ENCODE results near the gene KLK13. TPM values are rescaled to one million over a fixed set of nuclear protein-coding genes. Genes with fewer than 3 reads are reported as not detected.

KLK13 gene, protein sequence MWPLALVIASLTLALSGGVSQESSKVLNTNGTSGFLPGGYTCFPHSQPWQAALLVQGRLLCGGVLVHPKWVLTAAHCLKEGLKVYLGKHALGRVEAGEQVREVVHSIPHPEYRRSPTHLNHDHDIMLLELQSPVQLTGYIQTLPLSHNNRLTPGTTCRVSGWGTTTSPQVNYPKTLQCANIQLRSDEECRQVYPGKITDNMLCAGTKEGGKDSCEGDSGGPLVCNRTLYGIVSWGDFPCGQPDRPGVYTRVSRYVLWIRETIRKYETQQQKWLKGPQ
- total RNA-seq: 4.8 TPM

DNA sequence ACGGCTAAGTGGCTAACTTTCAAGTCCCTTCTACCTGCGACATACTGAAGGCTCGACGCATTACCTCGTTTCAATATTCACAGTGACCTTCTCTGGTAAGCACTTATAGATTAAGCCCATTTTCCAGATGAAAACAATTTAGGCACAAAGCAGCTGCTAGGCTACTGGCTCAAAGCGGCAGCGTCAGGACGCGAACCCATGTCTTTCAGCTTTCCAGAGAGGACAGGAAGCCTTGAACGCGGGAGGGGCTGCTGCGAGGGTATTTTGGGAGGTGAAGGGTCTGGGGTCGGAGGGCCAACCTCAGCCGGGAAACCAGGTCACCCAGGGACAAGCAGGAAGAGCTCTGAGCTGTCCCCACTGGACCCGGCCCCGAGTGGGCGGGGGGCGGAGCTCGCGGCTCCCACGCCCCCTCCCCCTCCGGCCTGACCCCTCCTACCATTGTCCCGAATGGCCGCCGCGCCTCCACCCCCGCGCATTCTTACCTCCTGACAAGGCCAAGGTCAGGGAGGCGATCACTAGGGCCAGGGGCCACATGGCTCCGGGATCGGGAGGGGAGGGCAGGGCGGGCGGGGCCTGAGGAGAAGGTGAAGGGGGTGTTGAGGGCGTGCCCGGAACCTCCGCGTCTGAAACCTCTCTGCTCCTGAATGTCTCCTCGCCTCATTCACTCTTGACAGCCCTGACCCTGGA is at the start of gene KLK13:
TSS of gene KLK13 (minus strand) at position 559 of the 687 bp plus-strand sequence. CDS start at position 534, 25 bp downstream.
- DNase-seq: peak; percentile 2

DNA sequence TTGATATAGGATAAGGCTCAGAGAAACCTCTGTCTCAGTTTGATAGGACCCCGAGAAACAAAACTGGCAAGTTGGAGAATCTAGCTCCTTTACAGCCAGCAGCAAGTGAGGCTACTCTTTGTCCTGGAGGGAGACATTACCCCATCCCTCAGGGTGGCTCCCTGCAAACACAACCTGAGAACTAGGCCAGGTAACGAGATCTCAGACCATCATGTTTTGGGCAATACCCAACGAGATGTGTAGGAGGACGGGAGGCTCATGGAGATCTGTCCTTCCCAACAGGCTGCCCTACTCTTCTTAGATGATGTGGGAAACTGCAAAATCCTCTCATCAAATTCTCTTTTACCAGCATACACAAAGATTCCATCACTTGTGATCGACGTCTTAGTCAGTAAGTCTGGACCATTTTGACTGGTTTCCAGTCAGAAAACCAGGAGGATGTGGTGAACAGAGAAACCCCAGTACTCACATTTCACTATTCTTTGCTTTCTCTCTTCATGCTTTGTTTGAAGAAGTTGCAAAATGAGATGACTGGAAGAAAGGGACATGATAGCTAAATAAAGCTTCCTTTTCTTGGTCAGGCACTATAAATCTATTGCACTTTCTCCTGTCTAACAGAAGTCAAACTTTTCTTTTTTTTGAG is 49.3 kb upstream of the KLK13 start:
- no peak for DNase-seq

DNA sequence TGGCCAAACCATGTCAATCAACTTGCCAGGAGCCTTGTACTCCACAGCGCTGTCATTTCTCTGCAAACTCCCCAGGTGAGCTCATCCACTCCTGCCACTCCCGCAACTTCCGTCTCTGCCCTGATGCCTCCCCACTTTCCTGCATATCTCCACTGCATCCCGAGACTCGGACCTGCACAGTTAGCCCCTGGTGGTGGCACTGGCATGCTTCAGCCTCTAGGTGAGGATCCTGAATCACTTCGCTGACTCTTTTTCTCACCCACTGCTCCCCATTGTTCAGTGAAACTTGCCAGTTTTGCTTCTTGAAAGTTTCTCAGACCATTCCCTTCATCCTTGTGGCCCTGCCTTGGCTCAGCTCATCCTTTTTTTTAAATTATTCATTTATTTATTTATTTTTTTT is 46.7 kb upstream of the KLK13 start:
- no peak for DNase-seq

DNA sequence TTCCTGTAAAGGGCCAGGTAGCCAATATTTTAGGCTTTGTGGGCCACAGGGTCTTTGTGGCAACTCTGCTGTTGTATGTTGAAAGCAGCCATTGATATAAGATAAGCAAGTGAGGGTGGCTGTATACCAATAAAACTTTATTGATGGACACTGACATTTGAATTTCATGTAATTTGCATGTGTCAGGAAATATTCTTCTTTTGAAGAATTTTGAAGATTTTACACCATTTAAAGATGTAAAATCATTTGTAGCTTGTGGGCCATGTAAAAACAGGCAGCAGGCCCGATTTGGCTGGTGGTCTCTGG is 45.7 kb upstream of the KLK13 start:
- no peak for DNase-seq

DNA sequence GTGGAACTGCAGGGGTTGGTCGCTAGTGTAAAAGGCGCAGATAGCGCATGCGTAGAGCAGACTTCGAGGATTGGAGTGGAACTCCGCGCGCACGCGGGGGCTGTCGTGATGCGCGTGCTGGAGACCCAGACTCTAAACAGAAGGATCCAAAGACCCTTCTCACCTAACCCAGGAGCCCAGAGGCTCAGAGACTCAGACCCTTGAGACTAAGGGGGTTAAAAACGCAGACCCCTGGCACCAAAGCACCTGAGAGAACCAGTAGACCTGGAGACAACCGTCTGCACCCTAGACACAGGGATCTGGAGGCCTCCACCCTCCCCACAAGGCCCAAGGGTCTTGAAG is 43.9 kb upstream of the KLK13 start:
- DNase-seq: no peak

DNA sequence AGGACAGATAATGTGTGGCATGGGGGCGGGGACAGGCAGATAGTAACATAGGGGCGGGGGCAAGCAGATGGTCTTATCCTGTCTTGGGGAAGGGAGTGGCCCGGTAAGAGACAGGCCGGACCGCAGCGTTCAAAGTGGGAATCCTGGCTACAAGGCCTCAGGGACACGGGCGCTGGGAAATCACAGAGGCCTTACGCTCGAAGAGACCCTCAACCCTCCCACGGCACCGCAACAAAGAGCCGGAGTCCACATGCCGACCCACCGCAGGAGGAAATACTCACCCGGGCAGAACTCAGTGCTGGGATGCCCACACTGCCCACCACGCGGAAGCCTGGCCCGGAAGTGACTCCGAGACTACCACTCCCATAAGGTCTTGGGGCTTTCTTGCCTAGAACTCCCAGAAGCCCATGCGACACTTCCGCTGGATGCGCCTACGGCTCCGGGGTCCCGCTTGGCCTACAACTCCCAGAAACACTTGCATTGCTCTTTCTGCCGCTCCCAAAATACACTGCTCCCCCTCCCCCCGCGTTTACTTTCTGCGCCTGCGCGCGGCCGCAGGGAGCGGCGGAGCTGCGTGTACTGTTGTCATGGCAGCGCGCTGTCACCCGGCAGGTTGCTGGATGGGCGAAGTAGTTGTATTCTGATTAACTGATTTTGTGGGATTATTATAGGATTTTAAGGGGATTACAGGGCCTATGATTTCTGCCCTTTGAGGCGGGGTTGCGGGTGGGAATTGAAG is 43.3 kb upstream of the KLK13 start, which contains the start of gene CTU1:
TSS of gene CTU1 (minus strand) at position 344 of the 739 bp plus-strand sequence. CDS start 3,840 bp downstream, outside the sequence.
- DNase-seq: peak; percentile 99

DNA sequence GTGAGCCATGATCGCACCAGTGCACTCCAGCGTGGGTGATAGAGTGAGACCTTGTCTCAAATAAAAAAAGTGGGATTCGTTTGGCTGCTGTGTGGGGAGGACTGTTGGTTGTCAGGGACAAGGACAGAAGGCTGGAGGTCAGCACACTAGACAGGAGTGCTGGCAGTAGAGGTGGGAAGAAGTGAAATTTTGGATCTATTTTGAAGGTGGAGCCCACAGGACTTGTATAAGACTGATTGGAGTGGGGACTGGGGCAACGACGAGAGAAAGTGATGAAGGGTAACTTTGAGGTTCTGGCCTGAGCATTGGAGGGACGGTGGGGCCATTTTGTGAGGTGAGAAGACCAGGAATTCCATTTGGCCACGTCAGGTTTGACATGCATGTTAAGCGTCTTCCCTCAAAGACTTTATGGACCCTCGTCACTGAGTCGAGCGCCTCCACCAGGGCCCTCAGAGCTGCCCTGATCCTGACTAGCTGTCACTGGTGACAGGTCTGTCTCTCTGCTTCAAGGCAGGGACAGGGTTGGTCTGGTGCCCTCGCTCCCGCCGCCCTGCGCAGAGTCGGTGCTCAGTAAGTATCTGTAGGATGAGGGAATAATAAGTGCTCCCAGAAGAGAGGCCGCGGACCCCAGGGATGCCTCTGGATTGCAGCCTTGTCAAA is 42.6 kb upstream of the KLK13 start:
- DNase-seq: no peak

DNA sequence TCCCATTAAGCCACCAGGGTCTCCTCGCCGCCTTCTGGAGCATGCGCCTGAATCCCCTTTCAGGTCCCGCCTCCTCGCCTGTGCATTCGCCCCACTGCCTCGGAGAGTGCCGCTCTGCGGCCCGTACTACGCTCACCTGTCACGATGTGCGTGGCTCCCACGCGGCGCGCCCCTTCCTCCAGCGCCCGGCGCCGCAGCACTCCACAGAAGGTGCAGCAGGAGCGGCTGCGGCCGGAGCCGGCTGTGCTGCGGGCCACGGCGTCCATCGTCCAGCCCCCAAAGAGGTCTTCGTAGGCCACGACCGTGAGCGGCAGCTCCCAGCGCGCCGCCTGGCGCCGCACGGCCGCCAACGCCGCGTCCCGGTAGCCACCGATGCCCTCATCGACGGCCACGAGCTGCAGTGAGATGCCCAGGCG is 39.0 kb upstream of the KLK13 start:
- DNase-seq: no peak

DNA sequence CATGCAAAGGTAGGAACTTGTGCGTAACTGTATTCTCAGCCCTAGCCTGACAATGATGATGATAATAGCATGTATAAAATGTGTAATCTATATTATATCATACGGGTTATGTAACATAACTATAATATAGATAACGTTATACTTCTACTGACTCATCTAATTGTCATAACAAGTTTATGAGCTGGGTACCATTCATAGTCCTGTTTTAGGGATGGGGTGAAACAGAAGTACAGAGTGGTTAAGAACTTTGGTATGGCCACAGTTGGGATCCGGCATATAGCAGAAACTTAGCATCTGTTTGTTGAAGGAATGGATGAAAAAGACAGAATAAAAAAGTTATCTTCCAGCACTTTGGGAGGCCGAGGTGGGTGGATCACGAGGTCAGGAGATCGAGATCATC is 38.1 kb upstream of the KLK13 start:
- DNase-seq: no peak

DNA sequence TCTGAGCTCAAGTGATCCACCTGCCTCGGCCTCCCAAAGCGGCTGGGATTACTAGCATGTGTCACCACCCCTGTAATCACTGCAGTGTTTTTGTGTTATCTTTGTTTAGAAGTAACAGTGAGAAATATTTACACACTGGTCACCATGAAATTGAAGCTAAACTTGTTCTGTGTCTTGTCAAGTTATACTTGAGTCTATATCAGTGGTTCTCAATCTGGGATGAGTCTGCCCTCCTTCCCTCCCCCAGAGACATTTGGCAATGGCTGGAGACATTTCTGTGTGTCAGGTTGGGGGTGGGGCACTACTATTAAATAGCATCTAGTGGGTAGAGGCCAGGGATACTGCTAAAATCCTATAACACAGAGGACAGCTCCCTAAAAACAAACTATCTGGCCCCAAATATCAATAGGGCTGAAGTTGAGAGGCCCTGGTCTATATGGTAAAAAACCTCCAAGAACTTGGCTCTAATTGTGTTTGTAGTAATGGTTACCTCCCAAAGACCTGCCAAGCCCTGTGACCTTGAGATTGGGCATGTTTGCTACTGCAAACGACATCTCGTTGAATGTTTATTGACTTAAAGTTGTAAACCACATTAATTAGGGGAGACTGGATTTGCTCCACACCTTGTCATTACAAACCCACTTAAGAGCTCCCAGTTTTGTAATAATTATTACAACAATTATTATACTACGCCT is 36.4 kb upstream of the KLK13 start:
- no peak for DNase-seq

DNA sequence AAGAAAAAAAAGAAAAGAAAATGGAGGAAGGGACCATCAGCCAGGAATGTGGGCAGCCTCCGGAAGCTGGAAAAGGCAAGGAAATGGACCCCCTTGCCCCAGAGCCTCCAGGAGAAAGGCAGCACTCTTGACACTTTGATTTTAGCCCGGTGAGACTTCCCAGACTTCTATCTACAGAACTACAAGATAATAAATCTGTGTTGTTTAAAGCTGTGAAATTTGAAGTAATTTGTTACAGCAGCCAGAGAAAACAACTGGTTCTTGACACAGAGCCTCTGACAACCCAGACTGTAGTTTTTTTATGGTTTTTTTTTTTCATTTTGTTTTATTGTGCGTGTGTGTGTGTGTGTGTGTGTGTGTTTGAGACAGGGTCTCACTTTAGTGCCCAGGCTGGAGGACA is 35.7 kb upstream of the KLK13 start:
- DNase-seq: no peak

DNA sequence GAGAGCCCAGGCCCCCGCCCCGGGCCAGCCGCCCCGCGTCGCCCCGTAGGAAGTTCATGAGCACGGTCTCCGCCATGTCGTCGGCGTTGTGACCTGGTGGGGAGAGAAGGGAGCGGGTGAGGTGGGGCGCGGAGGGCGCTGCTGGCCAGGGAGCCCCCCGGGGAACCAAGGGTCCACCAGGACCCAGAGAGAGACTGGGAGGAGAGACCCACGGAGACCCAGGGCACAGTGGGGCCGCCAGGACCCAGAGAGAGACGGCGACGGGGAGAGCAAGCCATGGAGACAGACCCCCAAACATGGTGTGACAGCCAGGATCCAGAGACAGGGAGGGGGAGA is 34.1 kb upstream of the KLK13 start:
- DNase-seq: no peak

DNA sequence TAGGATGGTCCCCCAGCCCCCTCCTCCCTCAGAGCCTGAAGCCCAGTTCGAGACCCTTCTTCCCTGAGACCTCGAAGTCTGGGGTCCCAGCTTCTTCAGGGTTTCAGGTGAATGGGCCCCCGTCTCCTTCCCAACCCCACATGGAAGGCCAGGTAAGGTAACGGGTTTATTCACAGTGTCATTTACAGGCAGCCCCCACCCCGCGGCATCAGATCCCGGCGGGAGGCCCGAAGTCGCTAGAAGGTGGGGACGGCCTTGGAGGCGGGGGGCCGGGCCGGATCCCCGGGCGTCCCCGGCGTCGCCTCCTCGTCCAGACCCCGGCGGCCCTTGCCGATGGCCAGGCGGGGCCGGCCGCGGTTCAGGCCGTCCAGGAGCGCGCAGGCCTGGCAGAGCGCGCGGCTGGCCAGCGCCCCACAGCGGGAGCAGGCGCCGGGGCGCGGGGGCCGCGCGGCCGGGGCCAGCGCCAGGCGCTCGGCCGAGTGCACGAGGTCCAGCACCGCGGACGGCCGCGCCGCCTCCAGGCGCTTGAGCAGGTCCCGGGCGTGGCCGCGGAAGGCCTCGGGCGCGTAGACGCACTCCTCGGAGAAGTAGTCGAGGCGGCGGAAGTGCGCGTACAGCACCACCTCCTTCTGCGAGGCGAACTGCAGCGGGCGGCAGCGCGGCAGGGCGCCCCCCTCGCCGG is 33.6 kb upstream of the KLK13 start:
- peak; percentile 59 for DNase-seq

DNA sequence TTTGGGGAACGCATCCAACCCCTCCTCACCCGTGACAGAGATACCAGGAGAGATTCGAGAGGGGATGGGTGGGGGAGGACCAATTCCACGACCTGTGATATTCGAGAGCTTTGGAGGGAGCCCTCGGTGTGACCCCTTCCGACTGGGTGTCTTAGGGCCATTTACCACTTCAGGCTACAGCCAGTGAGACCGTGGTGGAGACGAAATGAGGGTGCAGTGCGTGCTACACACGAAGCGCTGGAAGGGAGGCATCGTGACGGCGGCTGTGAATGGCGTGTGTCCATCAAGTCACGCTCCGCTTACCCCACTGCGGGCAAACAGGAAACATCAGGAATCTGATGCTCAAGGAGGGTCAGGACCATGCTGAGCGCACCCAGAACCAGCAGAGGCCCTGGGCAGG is 32.9 kb upstream of the KLK13 start:
- DNase-seq: no peak

DNA sequence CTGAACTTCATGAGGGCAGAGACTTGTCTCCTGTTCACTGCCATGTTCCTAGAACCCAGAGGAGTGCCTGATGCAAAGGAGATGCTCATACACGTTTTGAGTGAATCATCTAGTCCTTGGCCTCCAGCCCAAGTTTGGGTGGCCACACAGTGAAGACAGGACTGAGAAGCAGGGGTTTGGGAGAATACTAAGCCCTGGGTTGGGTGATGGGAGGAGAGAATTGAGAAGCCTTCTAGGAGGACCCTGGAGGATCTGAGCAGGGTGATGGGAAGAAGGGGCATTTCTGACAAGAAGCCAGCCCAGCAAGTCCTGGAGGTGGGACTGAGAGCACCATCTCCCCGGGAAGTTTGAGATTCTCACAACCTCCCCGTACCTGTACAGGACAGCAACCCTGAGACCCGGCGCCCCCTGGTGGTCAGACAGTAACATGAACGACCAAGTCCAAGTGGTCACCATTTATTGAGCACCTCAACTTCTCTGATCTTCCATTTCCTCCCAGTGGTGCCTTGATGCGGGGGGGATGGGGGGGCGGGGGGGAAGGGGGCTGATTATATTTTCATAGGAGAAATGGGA is 32.4 kb upstream of the KLK13 start:
- peak; percentile 61 for DNase-seq

DNA sequence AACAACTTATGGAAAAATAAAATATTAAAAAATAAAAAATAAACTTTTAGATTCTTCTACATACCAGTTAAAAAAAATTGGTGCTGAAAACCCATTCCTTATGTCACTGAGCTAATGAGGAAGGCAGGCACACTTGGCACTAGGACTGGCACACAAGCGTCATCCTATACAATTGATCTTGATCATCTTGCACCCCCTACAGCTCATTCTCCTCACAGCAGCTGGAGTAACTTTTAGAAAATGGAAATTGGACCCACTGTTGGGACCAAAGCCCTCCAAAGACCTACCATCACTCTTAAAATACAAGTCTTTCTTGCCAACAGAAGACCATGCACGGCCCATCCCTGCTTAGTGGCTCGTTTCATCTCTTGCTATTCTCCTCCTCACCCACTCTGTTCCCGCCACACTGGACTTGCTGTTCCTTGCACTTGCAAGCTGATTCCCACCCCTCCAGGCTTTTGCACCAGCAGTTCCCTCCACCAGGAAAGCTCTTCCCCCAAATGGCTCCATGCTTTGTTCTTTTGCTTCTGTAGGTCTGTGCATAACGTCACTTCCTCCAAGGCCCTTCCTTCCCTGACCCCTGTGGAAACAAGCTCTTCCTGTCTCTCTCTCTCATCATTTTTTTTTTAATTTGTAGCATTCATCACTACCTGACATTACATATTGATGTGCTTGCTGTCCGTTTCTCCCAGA is 31.7 kb upstream of the KLK13 start:
- no peak for DNase-seq

DNA sequence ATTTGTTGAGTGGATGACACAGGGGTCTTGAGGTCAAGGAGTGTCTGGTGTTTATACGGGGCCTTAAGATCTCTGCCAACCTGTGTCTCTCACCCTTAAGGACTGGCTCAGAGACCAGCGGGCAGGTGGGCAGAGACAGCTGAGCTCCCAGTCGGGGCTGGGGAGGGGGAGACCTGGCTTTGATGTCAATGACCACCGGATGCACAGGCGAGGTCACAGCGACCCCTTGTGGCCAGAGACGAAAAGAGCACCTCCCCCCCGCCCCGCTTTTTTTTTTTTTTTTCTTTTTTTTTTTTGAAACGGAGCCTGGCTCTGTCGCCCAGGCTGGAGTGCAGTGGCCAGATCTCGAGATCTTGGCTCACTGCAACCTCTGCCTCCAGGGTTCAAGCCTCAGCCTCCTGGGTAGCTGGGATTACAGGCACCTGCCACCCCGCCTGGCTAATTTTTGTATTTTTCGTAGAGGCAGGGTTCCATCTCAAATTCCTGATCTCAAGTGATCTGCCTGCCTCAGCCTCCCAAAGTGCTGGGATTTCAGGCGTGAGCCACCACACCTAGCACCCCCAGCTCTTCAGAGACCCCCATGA is 29.9 kb upstream of the KLK13 start:
- peak; percentile 45 for DNase-seq

DNA sequence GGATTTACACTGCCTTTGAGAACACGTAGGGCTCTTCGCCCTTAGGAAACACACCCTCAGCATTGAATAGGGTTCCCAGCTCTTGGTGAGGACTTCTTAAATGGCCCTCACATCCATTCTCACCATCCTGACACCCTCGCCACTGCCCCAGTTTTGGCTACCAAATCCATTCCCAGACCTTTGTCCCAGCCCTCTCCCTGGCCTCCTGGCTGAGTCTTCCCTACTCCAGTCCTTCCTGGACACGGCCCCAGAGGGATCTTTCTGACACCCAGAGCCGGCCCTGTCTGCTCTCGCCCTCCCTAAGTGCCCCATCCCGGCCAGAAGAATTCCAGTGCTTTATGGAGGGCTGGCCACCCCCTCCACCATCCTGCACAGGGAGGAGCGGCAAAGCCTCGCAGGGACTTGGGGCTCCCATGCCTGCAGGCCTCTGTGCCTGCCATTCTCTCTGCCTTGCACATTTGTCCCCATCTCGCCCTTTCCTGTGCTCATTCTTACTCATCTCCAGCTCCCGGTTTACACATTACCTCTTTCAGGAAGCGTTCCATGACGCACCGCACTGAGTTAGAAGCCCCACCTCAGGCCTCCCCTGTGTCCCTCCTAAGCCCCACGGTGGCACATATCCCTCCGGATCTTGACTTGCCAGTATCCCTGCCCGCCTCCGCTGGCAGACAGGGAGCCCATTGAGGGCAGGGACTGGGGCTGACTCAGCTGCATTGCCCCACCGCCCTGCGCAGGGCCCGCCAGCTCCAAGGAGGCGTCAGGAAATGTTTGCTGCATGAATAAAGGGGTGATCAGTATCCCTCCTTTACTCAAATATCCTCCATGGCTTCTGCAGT is 28.8 kb upstream of the KLK13 start:
- no peak for DNase-seq

DNA sequence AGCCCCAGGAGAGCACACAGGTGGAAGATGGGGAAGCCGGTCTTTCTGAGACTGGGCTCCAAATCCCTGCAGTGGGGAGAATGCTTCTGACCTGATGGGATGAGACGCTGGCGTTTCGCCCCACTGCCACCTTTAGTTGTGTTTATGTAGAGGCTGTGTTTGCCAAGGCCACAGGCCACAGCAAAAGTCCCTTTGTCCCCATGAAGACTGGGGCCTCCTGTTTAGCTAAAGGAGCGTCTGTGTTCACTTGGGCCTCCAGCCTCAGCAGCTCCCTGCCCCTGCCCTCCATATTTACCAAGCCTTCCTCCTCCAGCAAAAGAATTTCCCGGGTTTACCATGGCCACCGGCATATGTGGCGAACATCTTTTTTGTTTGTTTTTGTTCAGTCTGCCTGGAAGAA is 28.2 kb upstream of the KLK13 start:
- no peak for DNase-seq

Data from tongue (tissue), 2 donors.